Prostate gland (tissue), 2 donors: Measurements from ENCODE around the gene PTBP1.

Source experiments
- CTCF ChIP-seq, 4 experiments: fragments of 200-600 bp in 2 of 4; fragments of 450-650 bp in 2 of 4; sonication (generic) in 2 of 4; IDR thresholded peaks; 1 replicate in 3 of 4; 2 replicates in 1 of 4; pipeline ENCODE4 v1.5.1; 2016 to 2019; ENCODE audit warnings: antibody characterized with exemption in 4 of 4, mild to moderate bottlenecking in 2 of 4, moderate library complexity in 2 of 4
- POLR2A ChIP-seq: fragments of 450-650 bp; IDR thresholded peaks from one replicate; pipeline ENCODE4 v1.6.1; 2016; ENCODE audit warnings: antibody characterized with exemption, mild to moderate bottlenecking
- POLR2AphosphoS5 ChIP-seq: sonication (generic); formaldehyde crosslinking; IDR thresholded peaks from one replicate; pipeline ENCODE4 v1.6.1; 2017; ENCODE audit warnings: antibody characterized with exemption

DNA sequence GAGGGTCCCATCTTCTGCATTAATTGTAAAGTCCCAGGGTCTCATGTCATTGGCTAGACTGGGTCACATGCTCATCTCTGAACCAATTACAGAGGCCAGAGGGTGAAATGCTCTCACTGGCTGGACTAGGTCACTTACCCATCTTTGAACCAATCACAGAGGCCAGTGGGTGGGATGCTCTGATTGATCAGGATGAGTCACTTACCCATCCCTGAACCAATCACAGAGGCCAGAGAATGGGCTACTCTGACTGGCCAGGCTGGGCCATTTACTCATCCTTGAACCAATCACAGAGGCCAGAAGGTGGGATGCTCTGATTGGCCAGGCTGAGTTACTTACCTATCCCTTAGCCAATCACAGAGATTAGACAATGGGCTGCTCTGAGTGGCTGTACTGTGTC, 41.0 kb upstream of the PTBP1 start:
- TF ChIP-seq POLR2AphosphoS5 (no peak), CTCF (IDR thresholded peaks at IDR 0.05) (no peak), POLR2A (no peak)
